IgD-negative memory B cell (primary cell): ENCODE data around the gene SYT7. TPM values are rescaled to one million over a fixed set of nuclear protein-coding genes. Genes with fewer than 3 reads are reported as not detected.
A peak's percentile ranks its signal among the peaks of the same experiment; 100 is the strongest.

Experiments
- H3K27ac Mint-ChIP-seq, 3 donors: one replicate each; pipeline ENCODE4 v1.8.0; 2020 to 2022; ENCODE audit warnings: mild to moderate bottlenecking in 3 of 3, mixed read lengths in 3 of 3, moderate library complexity in 1 of 3
- H3K27me3 Mint-ChIP-seq: one replicate; pipeline ENCODE4 v1.8.0; 2021; ENCODE audit warnings: mixed read lengths
- H3K36me3 Mint-ChIP-seq: one replicate; pipeline ENCODE4 v1.8.0; 2020; ENCODE audit warnings: mild to moderate bottlenecking, mixed read lengths
- H3K4me1 Mint-ChIP-seq, 3 donors: one replicate each; pipeline ENCODE4 v1.8.0; 2020 to 2022; ENCODE audit warnings: mixed read lengths in 3 of 3, mild to moderate bottlenecking in 1 of 3
- H3K4me3 Mint-ChIP-seq, 4 donors: one replicate each; pipeline ENCODE4 v1.8.0; 2020 to 2022; ENCODE audit warnings: mild to moderate bottlenecking in 4 of 4, mixed read lengths in 4 of 4, moderate library complexity in 3 of 4
- H3K9me3 Mint-ChIP-seq, 3 donors: one replicate each; pipeline ENCODE4 v1.8.0; 2020 to 2021; ENCODE audit warnings: mixed read lengths in 3 of 3, mild to moderate bottlenecking in 1 of 3
- polyA plus RNA-seq: library from polyadenylated mRNA; unstranded; fragments of 300-500 nt; fragmentation: Illumina TruSeq; gene quantifications from one replicate; pipeline ENCODE4 v1.2.3, GENCODE V29; 2021

SYT7 gene
- polyA plus RNA-seq, 1 donor from 2014 or later: not detected

DNA sequence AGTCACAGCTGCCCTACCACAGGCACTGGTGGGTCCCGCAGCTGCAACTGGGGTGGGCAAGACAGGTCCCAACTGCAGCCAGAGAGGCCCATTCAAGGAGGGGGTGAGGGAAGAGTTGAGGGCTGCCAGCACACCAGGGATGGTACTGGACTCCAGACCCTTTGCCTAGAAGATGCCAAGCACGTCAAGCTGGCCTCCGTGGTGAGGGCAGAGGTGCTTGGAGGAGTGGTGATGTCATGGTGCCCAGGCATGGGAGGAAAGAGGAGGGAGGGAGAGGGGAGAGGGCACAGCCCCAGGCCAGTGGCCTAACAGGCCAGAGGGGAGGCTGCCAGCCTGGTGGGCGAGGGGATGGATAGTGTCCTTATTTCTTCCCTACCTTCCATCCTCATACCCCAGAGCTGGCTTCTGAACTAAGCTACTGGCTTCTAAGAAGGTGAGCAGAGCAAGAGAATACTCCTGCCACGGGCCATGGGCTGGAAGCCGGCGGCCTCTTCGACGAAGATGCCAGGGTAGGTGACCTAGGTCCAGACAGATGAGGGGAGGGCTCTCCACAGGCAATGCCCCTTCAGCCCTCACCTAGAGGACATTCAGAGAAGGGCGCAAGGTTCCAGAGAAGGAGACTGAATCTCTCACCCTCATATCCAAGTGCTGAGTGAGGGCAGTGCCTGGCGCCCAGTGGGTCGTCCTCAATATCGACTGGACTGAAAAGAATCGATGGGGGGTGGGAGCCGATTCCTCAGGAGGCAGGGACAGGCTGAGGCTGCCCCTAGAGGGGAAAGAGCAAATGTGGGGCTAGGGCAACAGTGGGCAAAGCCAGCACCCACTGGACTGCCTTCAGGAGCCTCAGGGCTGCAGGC lies 1.8 kb downstream of the SYT7 start:
- Mint-ChIP-seq H3K27ac (peak overlapping the region in 1 of 3 donors; percentile 83), H3K9me3 (no peaks in the 10 kb centered on the region), H3K4me1 (peaks cover 0 to 5% (median 1%) of the 10 kb centered on the region in 3 donors), H3K4me3 (peak overlapping the region; percentile 55 to 82 (median 81)), H3K27me3 (peaks cover 31% of the 10 kb centered on the region), H3K36me3 (no peaks in the 10 kb centered on the region)

DNA sequence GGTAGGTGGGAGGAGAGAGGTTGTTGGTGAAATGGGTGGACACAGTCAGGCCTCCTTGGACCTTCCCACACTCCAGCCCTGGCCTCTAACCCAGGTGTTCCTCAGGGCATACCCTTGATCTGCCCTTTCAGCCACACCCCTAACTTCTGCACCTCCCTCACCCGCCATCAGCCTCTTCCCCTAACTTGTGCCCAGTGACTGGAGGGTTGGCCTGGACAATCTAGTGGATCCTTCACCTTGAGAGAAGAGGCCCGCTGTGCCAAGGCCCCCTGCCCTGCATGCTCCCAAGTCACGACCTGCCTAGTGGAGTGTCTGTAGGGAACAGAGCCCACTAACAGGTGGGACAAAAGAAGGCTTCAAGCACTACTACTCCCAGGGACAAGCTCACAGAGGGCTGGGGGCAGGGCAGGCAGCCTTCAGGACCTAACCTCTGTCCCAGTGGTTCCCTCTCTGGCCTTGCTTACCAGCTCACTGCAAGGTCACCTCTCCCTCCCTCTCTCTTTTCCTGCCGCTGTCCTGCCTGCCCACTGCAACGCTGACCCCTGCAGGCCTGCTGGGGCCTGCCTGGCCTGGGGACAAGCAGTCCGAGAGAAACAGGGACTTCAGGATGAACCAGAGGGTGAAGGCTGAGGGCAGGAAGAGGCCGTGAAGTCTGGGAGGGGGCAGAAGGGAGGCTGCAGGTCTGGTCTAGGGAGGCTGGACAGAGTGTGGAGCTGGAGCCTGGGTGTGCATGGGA lies 3.3 kb downstream of the SYT7 start:
- no peaks in the 10 kb centered on the region for H3K36me3 Mint-ChIP-seq
- H3K27ac Mint-ChIP-seq: no peak overlapping the region
- peaks cover 0 to 5% (median 1%) of the 10 kb centered on the region in 3 donors for H3K4me1 Mint-ChIP-seq
- H3K27me3 Mint-ChIP-seq: peaks cover 33% of the 10 kb centered on the region
- no peaks in the 10 kb centered on the region for H3K9me3 Mint-ChIP-seq
- H3K4me3 Mint-ChIP-seq: peak overlapping the region in 1 of 4 donors; percentile 4

DNA sequence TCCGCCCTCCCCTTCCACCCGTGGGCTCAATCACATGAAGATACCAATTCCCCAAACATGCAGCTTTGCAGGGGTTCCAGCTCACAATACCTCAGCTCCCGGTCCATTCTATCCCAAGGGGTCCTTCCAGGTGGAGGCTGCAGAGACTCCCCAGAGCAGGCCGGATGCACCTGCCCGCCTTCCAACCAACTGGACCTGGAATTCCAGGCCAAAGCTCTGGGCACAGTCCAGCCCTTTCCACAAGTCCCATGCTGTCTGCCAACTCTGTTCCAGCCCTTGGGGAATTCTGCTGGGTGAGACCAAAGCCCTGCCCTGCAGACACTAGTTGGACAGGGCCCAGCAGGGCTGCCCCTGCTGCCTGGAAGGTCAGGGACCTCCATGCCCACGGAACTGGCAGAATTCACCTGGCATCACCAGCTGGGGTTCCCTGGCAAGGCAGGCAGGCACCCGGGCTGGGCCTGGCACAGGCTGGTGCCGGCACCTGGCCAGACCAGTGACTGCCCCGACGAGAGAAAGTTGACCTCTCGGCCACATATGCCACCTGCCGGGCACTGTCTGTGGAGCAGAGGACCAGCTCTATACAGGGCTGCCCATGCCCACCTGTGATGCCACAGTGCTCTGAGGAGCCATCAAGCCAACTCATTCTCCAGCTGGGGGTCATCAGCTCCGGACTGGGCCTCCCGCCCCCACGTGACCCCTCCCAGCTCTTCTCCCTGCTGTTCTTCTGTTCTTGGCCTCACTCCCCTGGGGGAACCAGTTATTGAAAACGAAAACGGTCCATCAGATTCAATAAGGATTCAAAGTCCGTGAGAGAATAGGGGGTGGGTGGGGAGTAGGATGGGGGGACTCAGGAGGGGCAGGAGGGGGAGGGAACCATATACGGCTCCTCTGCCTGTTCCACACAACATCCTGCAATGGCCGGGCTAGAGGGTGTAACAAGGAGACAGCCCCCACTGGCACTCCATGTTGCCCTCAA lies 4.7 kb downstream of the SYT7 start:
- Mint-ChIP-seq H3K4me3 (no peak overlapping the region), H3K4me1 (peaks cover 0 to 5% (median 0%) of the 10 kb centered on the region in 3 donors), H3K27ac (no peak overlapping the region), H3K9me3 (no peaks in the 10 kb centered on the region), H3K36me3 (peaks cover 1% of the 10 kb centered on the region), H3K27me3 (peaks cover 20% of the 10 kb centered on the region)

- peaks cover 23% of the 10 kb centered on the region for H3K27me3 Mint-ChIP-seq
- no peak overlapping the region for H3K27ac Mint-ChIP-seq
- H3K9me3 Mint-ChIP-seq: no peaks in the 10 kb centered on the region
- peaks cover 1% of the 10 kb centered on the region for H3K36me3 Mint-ChIP-seq
- no peak overlapping the region for H3K4me3 Mint-ChIP-seq
- peaks cover 0 to 3% (median 0%) of the 10 kb centered on the region in 3 donors for H3K4me1 Mint-ChIP-seq
Measured at GRCh38 chr11:61574611-61575010, 6.3 kb downstream of the SYT7 start.

GRCh38 chr11:61572913-61573312 lies 8.0 kb downstream of the SYT7 start:
- no peak overlapping the region for H3K27ac Mint-ChIP-seq
- H3K27me3 Mint-ChIP-seq: peaks cover 23% of the 10 kb centered on the region
- H3K36me3 Mint-ChIP-seq: peaks cover 4% of the 10 kb centered on the region
- no peak overlapping the region for H3K4me3 Mint-ChIP-seq
- H3K9me3 Mint-ChIP-seq: no peaks in the 10 kb centered on the region
- H3K4me1 Mint-ChIP-seq: peaks cover 0 to 2% (median 0%) of the 10 kb centered on the region in 3 donors

DNA sequence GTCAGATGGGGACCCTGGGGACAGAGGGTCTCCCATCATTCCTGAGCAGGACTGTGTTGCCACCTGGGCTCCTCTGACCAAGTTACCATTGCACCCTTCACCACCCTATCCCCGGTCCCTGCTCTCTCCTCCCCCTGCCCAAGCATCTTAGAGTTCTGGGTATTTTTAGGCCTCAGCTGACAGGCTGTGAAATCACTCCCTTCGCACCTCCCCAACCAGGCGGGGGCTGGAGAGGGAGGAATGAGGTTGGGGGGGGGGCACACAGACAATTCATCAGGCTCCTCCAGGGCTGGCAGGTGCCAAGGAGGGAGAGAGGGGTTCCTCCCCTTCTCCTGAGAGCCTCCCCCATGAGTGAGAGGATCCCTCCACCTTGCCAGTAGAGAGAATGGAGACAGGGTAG lies 9.0 kb downstream of the SYT7 start:
- H3K36me3 Mint-ChIP-seq: peaks cover 4% of the 10 kb centered on the region
- no peak overlapping the region for H3K4me3 Mint-ChIP-seq
- no peaks in the 10 kb centered on the region for H3K9me3 Mint-ChIP-seq
- H3K27ac Mint-ChIP-seq: no peak overlapping the region
- H3K4me1 Mint-ChIP-seq: no peaks in the 10 kb centered on the region
- H3K27me3 Mint-ChIP-seq: peaks cover 28% of the 10 kb centered on the region

GRCh38 chr11:61571337-61571736 lies 9.5 kb downstream of the SYT7 start:
- peak overlapping the region in 1 of 3 donors; percentile 7 for H3K27ac Mint-ChIP-seq
- H3K4me3 Mint-ChIP-seq: no peak overlapping the region
- H3K4me1 Mint-ChIP-seq: no peaks in the 10 kb centered on the region
- H3K9me3 Mint-ChIP-seq: no peaks in the 10 kb centered on the region
- peaks cover 4% of the 10 kb centered on the region for H3K36me3 Mint-ChIP-seq
- H3K27me3 Mint-ChIP-seq: peaks cover 30% of the 10 kb centered on the region

DNA sequence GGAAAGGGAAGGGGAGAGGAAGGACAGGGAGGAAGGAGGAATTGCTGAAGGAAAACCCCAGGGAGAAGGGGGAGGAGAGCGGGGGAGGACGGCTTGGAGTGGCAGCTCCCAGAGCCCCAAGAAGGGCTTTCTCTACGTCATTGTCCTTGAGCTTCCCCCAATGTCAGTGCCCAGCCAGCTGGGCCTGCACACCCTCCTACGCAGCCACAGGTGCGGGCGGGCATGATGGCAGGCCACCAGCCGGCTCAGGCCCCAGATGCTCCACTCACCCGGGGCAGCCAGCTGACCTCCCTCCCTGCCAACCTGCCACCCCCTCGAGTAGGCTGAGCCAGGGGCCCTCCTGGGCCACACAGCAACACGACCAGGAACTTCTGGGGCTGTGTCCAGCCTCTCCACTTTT lies 11.2 kb downstream of the SYT7 start:
- Mint-ChIP-seq H3K36me3 (peaks cover 4% of the 10 kb centered on the region), H3K4me3 (no peak overlapping the region), H3K9me3 (no peaks in the 10 kb centered on the region), H3K27me3 (peaks cover 28% of the 10 kb centered on the region), H3K4me1 (no peaks in the 10 kb centered on the region), H3K27ac (no peak overlapping the region)

DNA sequence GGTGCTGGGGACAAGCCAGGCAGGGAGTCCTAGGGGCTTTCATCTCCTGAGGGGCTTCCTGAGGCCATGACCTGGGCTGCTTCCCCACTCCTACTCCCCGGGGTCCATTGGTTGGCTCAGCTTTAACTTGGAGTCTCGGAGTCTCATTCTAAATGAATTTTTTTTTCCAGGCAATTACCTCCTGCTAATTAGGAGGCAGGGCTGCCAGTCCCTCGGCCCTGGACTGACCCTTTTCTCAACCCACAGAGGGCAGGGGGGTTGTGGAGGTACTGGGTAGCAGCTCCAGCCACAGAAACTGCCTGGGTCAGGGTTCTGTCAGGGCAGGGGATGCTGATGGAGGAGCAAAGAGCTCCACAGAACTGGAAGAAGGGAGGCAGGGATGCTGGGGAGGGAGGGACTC lies 11.9 kb downstream of the SYT7 start:
- Mint-ChIP-seq H3K4me1 (no peaks in the 10 kb centered on the region), H3K27me3 (peaks cover 32% of the 10 kb centered on the region), H3K9me3 (no peaks in the 10 kb centered on the region), H3K4me3 (no peak overlapping the region), H3K36me3 (peaks cover 4% of the 10 kb centered on the region), H3K27ac (no peak overlapping the region)

- Mint-ChIP-seq H3K4me3 (peak overlapping the region in 1 of 4 donors; percentile 50), H3K27me3 (peaks cover 38% of the 10 kb centered on the region), H3K36me3 (peaks cover 4% of the 10 kb centered on the region), H3K9me3 (no peaks in the 10 kb centered on the region), H3K27ac (peak overlapping the region; percentile 48 to 91 (median 86)), H3K4me1 (no peaks in the 10 kb centered on the region)
Measured at GRCh38 chr11:61567286-61568061, 13.4 kb downstream of the SYT7 start.

DNA sequence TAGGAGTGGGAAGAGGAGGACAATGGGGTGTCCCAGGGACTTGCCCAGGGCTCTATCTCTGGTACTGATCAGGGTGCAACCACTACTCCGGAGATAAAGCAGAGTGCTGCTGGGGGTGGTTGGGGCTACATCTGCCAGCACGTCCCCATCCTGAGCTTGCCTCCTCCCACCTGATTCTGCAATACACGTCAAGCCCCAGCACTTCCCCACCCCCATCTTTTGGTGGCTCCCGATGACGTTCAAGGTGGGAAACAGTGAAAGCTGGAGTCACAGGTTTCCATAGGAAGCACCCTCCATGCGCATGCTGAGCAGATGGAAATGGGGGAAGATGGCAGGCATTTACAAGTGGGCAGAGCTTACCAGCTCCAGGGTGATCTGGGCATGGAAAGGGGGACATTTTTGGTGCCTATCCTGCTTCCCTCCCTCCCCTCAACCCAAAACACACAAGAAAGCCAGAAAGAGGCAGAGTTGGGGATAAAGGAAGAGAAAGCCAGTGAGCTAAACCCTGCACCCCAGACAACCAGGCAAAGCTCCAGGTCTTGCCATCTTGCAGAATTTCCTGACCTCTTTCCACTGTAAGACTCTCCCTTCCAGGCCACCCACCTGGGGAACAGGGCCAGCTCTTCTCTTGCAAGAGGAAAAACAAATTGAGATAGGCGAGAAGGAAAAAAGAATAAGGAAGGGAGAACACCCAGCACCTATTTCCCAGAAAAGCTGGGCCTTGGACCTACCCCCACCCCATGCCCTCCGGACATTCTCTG lies 15.8 kb downstream of the SYT7 start:
- Mint-ChIP-seq H3K27ac (peak overlapping the region in 2 of 3 donors; percentile 20 to 51), H3K36me3 (peaks cover 3% of the 10 kb centered on the region), H3K9me3 (no peaks in the 10 kb centered on the region), H3K4me3 (no peak overlapping the region), H3K4me1 (no peaks in the 10 kb centered on the region), H3K27me3 (peaks cover 33% of the 10 kb centered on the region)

GRCh38 chr11:61560751-61561150 lies 20.1 kb downstream of the SYT7 start:
- Mint-ChIP-seq H3K4me3 (no peak overlapping the region), H3K36me3 (no peaks in the 10 kb centered on the region), H3K27me3 (peaks cover 43% of the 10 kb centered on the region), H3K4me1 (peaks cover 0 to 2% (median 0%) of the 10 kb centered on the region in 3 donors), H3K9me3 (no peaks in the 10 kb centered on the region), H3K27ac (no peak overlapping the region)

- Mint-ChIP-seq H3K27ac (no peak overlapping the region), H3K27me3 (peaks cover 56% of the 10 kb centered on the region), H3K9me3 (no peaks in the 10 kb centered on the region), H3K36me3 (peaks cover 2% of the 10 kb centered on the region), H3K4me3 (no peak overlapping the region), H3K4me1 (peaks cover 0 to 4% (median 3%) of the 10 kb centered on the region in 3 donors)
Measured at GRCh38 chr11:61556621-61557020, 24.3 kb downstream of the SYT7 start.
